GM19468 (cell line): ENCODE data around the gene ANAPC7.
"Not testable (repeated sequence)": the region's sequence is repeated elsewhere in the genome, so short reads cannot be mapped to it uniquely, and the experiment has no call there.

Source experiments
- ATAC-seq: cut with Tn5 transposase; IDR thresholded peaks from one replicate; pipeline ENCODE4 v1.9.1; 2021; ENCODE audit warnings: mild to moderate bottlenecking, moderate library complexity, moderate number of reproducible peaks; ENCODE audit not compliant: unreplicated experiment; ENCODE audit errors: extremely low read depth

Gene ANAPC7

GRCh38 chr12:110403146-110403975 is at the start of gene ANAPC7:
ANAPC7 (minus strand) TSS chr12:110403708; CDS start chr12:110403627, 81 bp downstream.
- no peak for ATAC-seq

- no peak for ATAC-seq
These were observed 47.8 kb upstream of the ANAPC7 start for GRCh38 chr12:110451263-110451662.

GRCh38 chr12:110449799-110450497 is 46.4 kb upstream of the ANAPC7 start, which contains the start of gene ARPC3:
ARPC3 (minus strand) TSS chr12:110450337; CDS start chr12:110450260, 77 bp downstream.
- ATAC-seq, result peak; percentile 73

GRCh38 chr12:110444455-110444854 is 40.9 kb upstream of the ANAPC7 start:
- no peak for ATAC-seq

GRCh38 chr12:110436231-110436630 is 32.7 kb upstream of the ANAPC7 start:
- ATAC-seq, result no peak

- ATAC-seq, result no peak
These were observed 28.6 kb upstream of the ANAPC7 start for GRCh38 chr12:110431957-110432587.

GRCh38 chr12:110429676-110430075 is 26.2 kb upstream of the ANAPC7 start:
- not testable (repeated sequence) for ATAC-seq

- ATAC-seq, result no peak
These were observed 22.9 kb upstream of the ANAPC7 start for GRCh38 chr12:110426406-110426805.

- no peak for ATAC-seq
These were observed 20.7 kb upstream of the ANAPC7 start for GRCh38 chr12:110424237-110424636.

GRCh38 chr12:110421701-110422100 is 18.2 kb upstream of the ANAPC7 start:
- ATAC-seq, result no peak

GRCh38 chr12:110421159-110421661 is 17.7 kb upstream of the ANAPC7 start:
- no peak for ATAC-seq

GRCh38 chr12:110420644-110421043 is 17.1 kb upstream of the ANAPC7 start:
- not testable (repeated sequence) for ATAC-seq

GRCh38 chr12:110417113-110417512 is 13.6 kb upstream of the ANAPC7 start:
- ATAC-seq, result not testable (repeated sequence)

GRCh38 chr12:110410086-110410485 is 6.6 kb upstream of the ANAPC7 start:
- not testable (repeated sequence) for ATAC-seq

GRCh38 chr12:110405126-110405662 is 1.7 kb upstream of the ANAPC7 start:
- ATAC-seq, result not testable (repeated sequence)

- no peak for ATAC-seq
These were observed 621 bp upstream of the ANAPC7 start for GRCh38 chr12:110403976-110404682.

- ATAC-seq, result no peak
These were observed 20.8 kb downstream of the ANAPC7 start for GRCh38 chr12:110382683-110383082.

- ATAC-seq, result no peak
These were observed 23.9 kb downstream of the ANAPC7 start for GRCh38 chr12:110379631-110380030.

- no peak for ATAC-seq
These were observed 24.3 kb downstream of the ANAPC7 start for GRCh38 chr12:110379197-110379596.
